GM19193 (cell line): ENCODE data around the gene CHCHD10.

Experiments
- POLR2A ChIP-seq: IDR thresholded peaks from 4 replicates; pipeline ENCODE4 v1.6.1; 2011; ENCODE audit not compliant: insufficient read depth, insufficient read length; ENCODE audit errors: extremely low read depth

Gene CHCHD10

GRCh38 chr22:23767303-23767672 lies 484 bp downstream of the CHCHD10 start:
- no peak for TF ChIP-seq POLR2A

- no peak for TF ChIP-seq POLR2A
These were observed 2.6 kb downstream of the CHCHD10 start for GRCh38 chr22:23764899-23765881.

GRCh38 chr22:23763954-23764353 lies 3.8 kb downstream of the CHCHD10 start:
- TF ChIP-seq POLR2A: no peak

DNA sequence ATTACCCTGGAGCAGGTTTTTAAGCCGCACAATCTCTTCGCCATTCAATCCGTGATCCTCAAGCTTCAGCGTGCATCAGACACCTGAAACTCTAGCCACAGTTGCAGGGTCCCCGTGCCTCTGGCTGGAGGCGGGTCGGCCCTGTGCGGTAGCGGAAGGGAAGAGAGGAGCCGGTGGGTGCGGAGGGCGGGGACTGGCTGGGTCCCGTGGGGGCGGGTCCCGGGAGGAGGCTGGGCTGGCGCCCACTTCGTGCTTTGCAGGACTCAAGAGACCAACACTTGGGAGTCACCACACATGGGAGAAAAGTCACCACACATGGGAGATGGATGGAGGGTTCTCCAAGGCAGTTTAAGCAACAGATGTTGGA lies 4.2 kb downstream of the CHCHD10 start:
- TF ChIP-seq POLR2A: no peak

GRCh38 chr22:23762842-23763578 lies 4.8 kb downstream of the CHCHD10 start, which contains the start of gene C22orf15:
TSS of gene C22orf15 (plus strand) at chr22:23762990. CDS start at chr22:23763307, 317 bp downstream.
- no peak for TF ChIP-seq POLR2A

DNA sequence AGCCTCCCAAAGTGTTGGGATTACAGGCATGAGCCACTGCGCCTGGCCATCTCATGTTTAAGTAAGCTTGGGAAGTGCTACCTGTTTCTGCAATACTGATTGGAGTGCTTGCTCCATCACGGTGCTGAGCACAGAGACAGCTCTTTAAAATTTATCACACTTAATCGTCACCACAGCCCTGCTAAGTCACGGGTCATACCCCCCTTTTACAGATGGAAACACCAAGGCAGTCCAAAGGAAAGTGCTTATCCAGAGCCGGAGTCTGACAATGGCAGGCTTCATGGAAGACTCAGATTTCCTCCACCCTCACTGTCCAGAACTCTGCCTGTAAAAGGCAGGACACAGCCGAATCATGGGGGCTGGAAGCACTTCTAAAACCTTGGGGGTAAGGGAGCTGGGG lies 7.7 kb downstream of the CHCHD10 start:
- no peak for TF ChIP-seq POLR2A

DNA sequence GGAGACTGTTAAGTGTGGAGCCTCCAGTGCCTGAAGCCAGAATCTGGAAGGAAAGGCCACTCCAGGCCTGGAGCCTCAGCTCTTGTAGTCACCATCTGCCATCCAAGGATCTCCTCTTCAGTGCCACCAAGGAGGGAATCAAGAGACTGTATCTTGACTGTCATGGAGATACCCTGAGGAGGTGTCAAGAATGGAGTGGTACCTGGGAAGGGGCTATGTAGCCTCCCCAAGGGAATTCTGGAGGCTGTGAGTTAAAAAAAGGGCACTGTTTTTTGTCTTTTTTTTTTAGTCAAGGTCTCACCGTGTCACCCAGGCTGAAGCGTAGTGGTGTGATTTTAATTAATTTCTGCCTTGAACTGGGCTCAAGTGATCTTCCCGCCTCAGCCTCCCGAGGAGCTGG lies 8.2 kb downstream of the CHCHD10 start:
- TF ChIP-seq POLR2A: no peak

- no peak for TF ChIP-seq POLR2A
These were observed 10.9 kb downstream of the CHCHD10 start for GRCh38 chr22:23756891-23757290.

DNA sequence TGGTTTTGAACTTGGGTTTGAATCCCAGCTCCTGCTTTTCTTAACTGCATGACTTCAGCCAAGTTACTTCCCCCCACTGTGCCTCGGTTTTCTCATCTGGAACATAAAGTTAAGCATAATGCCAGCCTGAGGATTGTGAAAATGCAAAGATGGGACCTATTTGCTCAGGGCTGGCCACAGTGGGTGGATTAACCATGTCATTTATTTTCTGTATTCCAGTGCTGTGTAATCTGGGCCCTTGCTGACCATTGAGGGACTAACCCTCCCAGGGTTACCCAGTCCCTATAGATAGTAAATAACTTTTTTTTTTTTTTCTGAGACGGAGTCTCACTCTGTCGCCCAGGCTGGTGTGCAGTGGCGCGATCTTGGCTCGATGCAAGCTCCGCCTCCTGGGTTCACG lies 12.1 kb downstream of the CHCHD10 start:
- TF ChIP-seq POLR2A: no peak

GRCh38 chr22:23754980-23755636 lies 12.7 kb downstream of the CHCHD10 start:
- no peak for TF ChIP-seq POLR2A

GRCh38 chr22:23754220-23754919 lies 13.4 kb downstream of the CHCHD10 start, which contains the start of gene VPREB3:
TSS of gene VPREB3 (minus strand) at chr22:23754425. CDS start at chr22:23754363, 62 bp downstream.
- no peak for TF ChIP-seq POLR2A

GRCh38 chr22:23753385-23753784 lies 14.4 kb downstream of the CHCHD10 start:
- TF ChIP-seq POLR2A: no peak

- no peak for TF ChIP-seq POLR2A
These were observed 15.0 kb downstream of the CHCHD10 start for GRCh38 chr22:23752750-23753149.

DNA sequence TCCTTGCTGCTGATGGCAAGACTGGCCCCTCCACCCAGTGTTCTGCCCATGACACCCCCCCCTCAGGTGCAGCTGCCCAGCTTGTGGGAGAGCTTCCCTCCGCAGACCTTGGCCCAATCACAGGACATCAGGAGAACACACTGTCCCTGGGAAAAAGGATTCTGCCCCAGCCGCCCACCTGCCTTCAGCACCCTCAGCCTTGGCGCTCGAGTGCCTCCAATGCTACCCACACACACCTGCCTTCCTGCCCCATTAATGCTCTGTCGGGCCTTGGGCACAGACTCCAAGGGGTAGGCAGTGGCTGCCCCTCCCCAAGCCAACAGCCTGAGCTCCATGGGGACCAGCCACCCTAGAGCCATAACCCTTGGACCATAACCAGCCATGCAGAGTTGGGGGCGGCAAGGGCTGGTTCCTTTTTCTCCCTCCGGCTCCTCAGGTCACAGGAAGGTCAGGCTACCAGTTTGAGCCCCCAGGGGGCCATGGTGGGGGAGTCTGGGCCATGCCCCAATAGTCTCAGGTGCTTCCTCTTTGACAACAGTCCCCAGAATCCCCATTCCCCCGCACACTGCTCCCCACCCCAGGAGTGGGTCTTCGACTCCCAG lies 15.6 kb downstream of the CHCHD10 start:
- peak; percentile 21 for TF ChIP-seq POLR2A
